ENCODE results near the gene FBXL13. TPM values are rescaled to one million over a fixed set of nuclear protein-coding genes. Genes with fewer than 3 reads are reported as not detected.

Gene FBXL13
- total and polyA plus RNA-seq, 2 experiments from 2014 or later = 2.1 to 2.2 TPM

GRCh38 chr7:102953406-102953805, 121.2 kb downstream of the FBXL13 start:
- Histone ChIP-seq H3K4me3 (no peak overlapping the region), H3K36me3 (no peaks in the 10 kb centered on the region), H3K4me1 (ENCODE audit: low read depth) (no peaks in the 10 kb centered on the region), H3K27me3 (no peaks in the 10 kb centered on the region), H3K9me3 (ENCODE audit: low read depth) (no peaks in the 10 kb centered on the region), H3K27ac (no peak overlapping the region)
- no peak for TF ChIP-seq CTCF (IDR thresholded peaks at IDR 0.05; ENCODE audit: low read depth, low read length)
- DNase-seq (ENCODE audit: low read depth in 1 of 2, low spot score in 1 of 2) = no peak

- Histone ChIP-seq H3K27me3 (no peaks in the 10 kb centered on the region), H3K27ac (no peak overlapping the region), H3K4me3 (no peak overlapping the region), H3K36me3 (no peaks in the 10 kb centered on the region), H3K4me1 (ENCODE audit: low read depth) (no peaks in the 10 kb centered on the region), H3K9me3 (ENCODE audit: low read depth) (no peaks in the 10 kb centered on the region)
- TF ChIP-seq CTCF (IDR thresholded peaks at IDR 0.05; ENCODE audit: low read depth, low read length) = no peak
- no peak for DNase-seq (ENCODE audit: low read depth in 1 of 2, low spot score in 1 of 2)
These were observed 122.8 kb downstream of the FBXL13 start for GRCh38 chr7:102951839-102952238.

- TF ChIP-seq CTCF (IDR thresholded peaks at IDR 0.05; ENCODE audit: low read depth, low read length) = no peak
- H3K27ac ChIP-seq = no peak overlapping the region
These were observed 130.4 kb downstream of the FBXL13 start for GRCh38 chr7:102944241-102944640.

GRCh38 chr7:102943423-102944169, 131.0 kb downstream of the FBXL13 start:
- H3K36me3 ChIP-seq = no peaks in the 10 kb centered on the region
- no peak for TF ChIP-seq CTCF (IDR thresholded peaks at IDR 0.05; ENCODE audit: low read depth, low read length)
- no peaks in the 10 kb centered on the region for H3K27me3 ChIP-seq
- no peaks in the 10 kb centered on the region for H3K9me3 ChIP-seq (ENCODE audit: low read depth)
- no peak overlapping the region for H3K27ac ChIP-seq
- DNase-seq (ENCODE audit: low read depth in 1 of 2, low spot score in 1 of 2) = no peak
- no peak overlapping the region for H3K4me3 ChIP-seq
- peaks cover 6% of the 10 kb centered on the region for H3K4me1 ChIP-seq (ENCODE audit: low read depth)

More at GRCh38 chr7:102944241-102944640, 130.4 kb downstream of the FBXL13 start:
- H3K4me3 ChIP-seq = no peak overlapping the region
- no peak for DNase-seq (ENCODE audit: low read depth in 1 of 2, low spot score in 1 of 2)
- H3K4me1 ChIP-seq (ENCODE audit: low read depth) = no peaks in the 10 kb centered on the region
- H3K9me3 ChIP-seq (ENCODE audit: low read depth) = no peaks in the 10 kb centered on the region
- H3K27me3 ChIP-seq = no peaks in the 10 kb centered on the region
- no peaks in the 10 kb centered on the region for H3K36me3 ChIP-seq

GRCh38 chr7:102942868-102943267, 131.7 kb downstream of the FBXL13 start:
- Histone ChIP-seq H3K4me3 (no peak overlapping the region), H3K27ac (no peak overlapping the region), H3K27me3 (no peaks in the 10 kb centered on the region), H3K9me3 (ENCODE audit: low read depth) (no peaks in the 10 kb centered on the region), H3K4me1 (ENCODE audit: low read depth) (peaks cover 12% of the 10 kb centered on the region), H3K36me3 (no peaks in the 10 kb centered on the region)
- TF ChIP-seq CTCF (IDR thresholded peaks at IDR 0.05; ENCODE audit: low read depth, low read length) = no peak
- DNase-seq (ENCODE audit: low read depth in 1 of 2, low spot score in 1 of 2) = no peak
